Measurements from ENCODE around the gene SPATA20. TPM values are rescaled to one million over a fixed set of nuclear protein-coding genes. Genes with fewer than 3 reads are reported as not detected.

SPATA20 gene
- total and polyA plus RNA-seq, 2 of the 8 experiments (the other 6 are each of a cell fraction or from before 2014, with no cell fraction given), result 16.2 to 17.5 TPM

DNA sequence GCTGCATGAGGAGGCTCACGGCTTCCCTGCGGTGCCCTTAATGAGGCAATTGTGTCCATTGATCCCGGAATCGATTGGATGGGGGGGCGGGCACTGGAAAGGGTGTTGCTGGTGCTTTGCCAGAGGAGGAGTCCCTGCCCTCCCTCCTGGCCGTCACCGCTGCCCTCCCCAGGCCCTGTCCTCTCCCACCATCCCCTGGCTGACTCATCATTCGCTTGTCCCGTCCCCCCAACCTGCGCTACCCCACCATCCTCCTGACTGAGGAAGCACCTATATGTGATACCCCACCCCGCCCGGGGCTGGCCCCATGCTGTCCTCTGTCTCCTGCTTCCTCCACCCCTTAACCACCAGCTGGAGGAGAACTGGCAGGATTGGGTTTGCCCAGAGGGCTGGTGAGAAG, 34.3 kb downstream of the SPATA20 start:
- H2BK12ac ChIP-seq (ENCODE audit: low read depth, low read length), result 0 out of 2 replicates have a peak overlapping the region, but pooled peaks have one; percentile 39
- POLR2A ChIA-PET (ENCODE audit: partially characterized antibody), result no interaction called here
- no peak overlapping the region for H2BK5ac ChIP-seq (ENCODE audit: low read depth, low read length)
- FAIRE-seq (no peak), DNase-seq (ENCODE audit: low read depth in 1 of 2, low spot score in 2 of 2) (no peak)
- H4K8ac ChIP-seq (ENCODE audit: extremely low read depth, insufficient read depth, low read length), result no peak overlapping the region
- H3K9me3 ChIP-seq (ENCODE audit: insufficient read depth in 2 of 2, low read depth in 1 of 2, low read length in 1 of 2), result no peaks in the 10 kb centered on the region
- H3K27me3 ChIP-seq (replicated peaks in 1 of 4; ENCODE audit: control insufficient read depth in 3 of 4, extremely low read depth in 1 of 4, insufficient read depth in 3 of 4, low read length in 3 of 4), result no peaks in the 10 kb centered on the region; a peak in 1 of 7 replicates
- no peak overlapping the region for H3K23ac ChIP-seq (ENCODE audit: insufficient read length)
- H3K79me1 ChIP-seq (ENCODE audit: low read depth, low read length), result no peaks in the 10 kb centered on the region
- H4K20me1 ChIP-seq (replicated peaks in 1 of 2; ENCODE audit: control insufficient read depth in 1 of 2, insufficient read depth in 2 of 2, low read length in 2 of 2), result peaks cover 2 to 5% of the 10 kb centered on the region in 2 experiments
- CTCF ChIA-PET (ENCODE audit: partially characterized antibody), result interaction anchor here (1.3 to 10.2 kb wide), 8 partner anchors 11 to 80 kb away, joined by 3 to 95 read pairs (median 8); no protein-coding TSS in a partner anchor
- H3K56ac ChIP-seq (replicated peaks; ENCODE audit: insufficient read length, low read depth, low read length), result no peak overlapping the region
- no peak overlapping the region for H2BK15ac ChIP-seq (ENCODE audit: low read length)
- H2AK5ac ChIP-seq (ENCODE audit: low read depth, low read length), result no peak overlapping the region
- H3K4me3 ChIP-seq (ENCODE audit: extremely low read depth in 1 of 4, insufficient read depth in 2 of 4, low read depth in 3 of 4, low read length in 4 of 4), result no peak overlapping the region
- peaks cover 0 to 3% (median 0%) of the 10 kb centered on the region in 4 experiments; a peak in 1 of 8 replicates for H3K36me3 ChIP-seq (ENCODE audit: control insufficient read depth in 2 of 4, insufficient read depth in 4 of 4, low read length in 3 of 4)
- no peaks in the 10 kb centered on the region for H3K79me2 ChIP-seq (ENCODE audit: control insufficient read depth in 1 of 2, insufficient read depth in 2 of 2, low read length in 2 of 2)
- H4K91ac ChIP-seq (replicated peaks; ENCODE audit: insufficient read length, low read length), result no peak overlapping the region
- no peak overlapping the region for H3K4ac ChIP-seq (replicated peaks; ENCODE audit: insufficient read length, low read depth, low read length)
- no peak overlapping the region for H2AFZ ChIP-seq (ENCODE audit: low read length)
- peaks cover 0 to 16% (median 7%) of the 10 kb centered on the region in 4 experiments; a peak in 6 of 7 replicates for H3K4me1 ChIP-seq (replicated peaks in 1 of 4; ENCODE audit: control insufficient read depth in 3 of 4, insufficient read depth in 4 of 4, low read length in 3 of 4)
- H3K18ac ChIP-seq (ENCODE audit: extremely low read depth, low read length), result 0 out of 2 replicates have a peak overlapping the region, but pooled peaks have one; percentile 19
- no peak overlapping the region for H2BK20ac ChIP-seq (ENCODE audit: low read length)
- no peak overlapping the region for H4K5ac ChIP-seq (ENCODE audit: insufficient read length, low read depth, low read length)
- H3K23me2 ChIP-seq (ENCODE audit: low read depth, low read length), result no peaks in the 10 kb centered on the region
- no peak overlapping the region for H3K9ac ChIP-seq (replicated peaks in 1 of 4; ENCODE audit: extremely low read depth in 1 of 4, low read depth in 3 of 4, low read length in 3 of 4)
- H2BK120ac ChIP-seq (replicated peaks; ENCODE audit: low read depth, low read length), result no peak overlapping the region
- TF ChIP-seq SIRT6 (IDR thresholded peaks at IDR 0.05; ENCODE audit: low read length) (no peak), RBBP5 (IDR thresholded peaks at IDR 0.05; ENCODE audit: borderline replicate concordance, low read depth, low read length) (no peak), KDM4A (IDR thresholded peaks at IDR 0.05; ENCODE audit: low read depth, low read length, severe bottlenecking) (no peak), BRCA1 (IDR thresholded peaks at IDR 0.05; ENCODE audit: low read depth, low read length) (no peak)
- no peak overlapping the region for H3K27ac ChIP-seq (ENCODE audit: low read depth, low read length)
- H3K14ac ChIP-seq (ENCODE audit: insufficient read length), result no peak overlapping the region
- 93% methylated on average over 11 of the region's 12 CpGs; no CpG with 5 or more reads in 1 of the 2 experiments for WGBS, 2 experiments (ENCODE audit: extremely low coverage in 1 of 2, insufficient coverage in 1 of 2, insufficient read length in 1 of 2, insufficient replicate concordance in 2 of 2, low coverage in 1 of 2, low lambda C conversion rate in 2 of 2, missing lambda C conversion rate in 1 of 2)
- no peak overlapping the region for H3K4me2 ChIP-seq (ENCODE audit: insufficient read depth in 1 of 2, low read depth in 2 of 2, low read length in 2 of 2)
